Right lobe of liver (tissue), 4 donors: ENCODE data around the gene CEACAM19.

ENCODE experiments used
- POLR2A ChIP-seq: fragments of 450-650 bp; IDR thresholded peaks from one replicate; pipeline ENCODE4 v1.6.1; 2017; ENCODE audit warnings: antibody characterized with exemption, mild to moderate bottlenecking
- TF ChIP-seq, protein P1 (sequence below), 4 donors: fragments of 200-600 bp in 3 of 4; fragments of 450-650 bp in 1 of 4; IDR thresholded peaks; one replicate each; pipeline versions ENCODE4 v1.5.1 to v1.8.0; 2016 to 2022; ENCODE audit warnings: antibody characterized with exemption in 4 of 4, mild to moderate bottlenecking in 2 of 4
- donor health status: DM: no; HTN: no; CAD: no.
- donor health status: DM: no; HTN: no; CAD: no.
- donor health status: DM: no; HTN: yes; CAD: no.

DNA sequence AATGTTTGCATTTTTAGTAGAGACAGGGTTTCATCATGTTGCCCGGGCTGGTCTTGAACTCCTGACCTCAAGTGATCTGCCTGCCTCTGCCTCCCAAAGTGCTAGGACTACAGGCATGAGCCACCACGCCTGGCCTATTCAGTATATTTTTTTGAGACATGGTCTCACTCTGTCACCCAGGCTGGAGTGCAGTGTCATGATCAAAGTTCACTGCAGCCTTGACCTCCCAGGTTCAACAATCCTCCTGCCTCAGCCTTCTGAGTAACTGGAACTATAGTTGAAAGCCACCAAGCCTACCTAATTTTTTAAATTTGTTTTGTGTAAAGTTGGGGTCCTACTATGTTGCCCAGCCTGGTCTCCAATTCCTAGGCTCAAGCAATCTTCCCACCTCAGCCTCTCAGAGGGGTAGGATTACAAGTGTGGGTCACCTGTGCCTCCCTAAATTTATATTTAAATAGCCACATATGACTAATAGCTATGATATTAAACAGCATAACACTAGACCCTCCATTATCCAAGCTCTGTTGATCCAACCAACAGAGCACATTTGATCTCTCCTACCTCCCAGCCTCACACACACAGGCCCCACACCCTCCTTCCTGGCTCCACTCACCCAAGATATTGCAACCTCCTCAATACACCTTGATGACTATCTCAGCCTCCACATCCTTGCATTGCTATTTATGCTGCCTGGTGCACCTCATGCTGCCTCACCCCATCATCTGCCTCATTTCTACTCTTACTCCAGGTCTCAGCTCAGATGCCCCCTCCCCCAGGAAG is 2.1 kb upstream of the CEACAM19 start:
- TF ChIP-seq, protein P1, sequence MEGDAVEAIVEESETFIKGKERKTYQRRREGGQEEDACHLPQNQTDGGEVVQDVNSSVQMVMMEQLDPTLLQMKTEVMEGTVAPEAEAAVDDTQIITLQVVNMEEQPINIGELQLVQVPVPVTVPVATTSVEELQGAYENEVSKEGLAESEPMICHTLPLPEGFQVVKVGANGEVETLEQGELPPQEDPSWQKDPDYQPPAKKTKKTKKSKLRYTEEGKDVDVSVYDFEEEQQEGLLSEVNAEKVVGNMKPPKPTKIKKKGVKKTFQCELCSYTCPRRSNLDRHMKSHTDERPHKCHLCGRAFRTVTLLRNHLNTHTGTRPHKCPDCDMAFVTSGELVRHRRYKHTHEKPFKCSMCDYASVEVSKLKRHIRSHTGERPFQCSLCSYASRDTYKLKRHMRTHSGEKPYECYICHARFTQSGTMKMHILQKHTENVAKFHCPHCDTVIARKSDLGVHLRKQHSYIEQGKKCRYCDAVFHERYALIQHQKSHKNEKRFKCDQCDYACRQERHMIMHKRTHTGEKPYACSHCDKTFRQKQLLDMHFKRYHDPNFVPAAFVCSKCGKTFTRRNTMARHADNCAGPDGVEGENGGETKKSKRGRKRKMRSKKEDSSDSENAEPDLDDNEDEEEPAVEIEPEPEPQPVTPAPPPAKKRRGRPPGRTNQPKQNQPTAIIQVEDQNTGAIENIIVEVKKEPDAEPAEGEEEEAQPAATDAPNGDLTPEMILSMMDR (IDR thresholded peaks at IDR 0.05) = no peak
- no peak for TF ChIP-seq POLR2A
